Tibial artery (tissue), 4 donors: Measurements from ENCODE around the gene ATG2B.

Experiments used
- DNase-seq, 2 donors: peaks; one replicate each; pipeline ENCODE4 v3.0.0-alpha.2; 2019
- H3K27ac ChIP-seq, 2 donors: fragments of 200-600 bp; sonication (generic) in 1 of 2; 1 replicate in 1 of 2; 2 replicates in 1 of 2; pipeline ENCODE4 v1.5.1; 2018 to 2019; ENCODE audit warnings: mild to moderate bottlenecking in 1 of 2
- H3K27me3 ChIP-seq, 2 donors: fragments of 200-600 bp; sonication (generic) in 1 of 2; one replicate each; pipeline versions ENCODE4 v1.5.1 to v1.6.0; 2016 to 2019
- H3K36me3 ChIP-seq, 3 donors: fragments of 200-600 bp; sonication (generic) in 2 of 3; one replicate each; pipeline ENCODE4 v1.5.1; 2016 to 2019; ENCODE audit warnings: mild to moderate bottlenecking in 2 of 3
- H3K4me1 ChIP-seq, 4 donors: fragments of 200-600 bp; sonication (generic) in 2 of 4; 1 replicate in 3 of 4; 2 replicates in 1 of 4; pipeline ENCODE4 v1.5.1; 2016 to 2019
- H3K4me3 ChIP-seq, 2 donors: fragments of 200-600 bp; sonication (generic) in 1 of 2; 1 replicate in 1 of 2; 2 replicates in 1 of 2; pipeline ENCODE4 v1.5.1; 2018 to 2019; ENCODE audit warnings: mild to moderate bottlenecking in 2 of 2
- H3K9me3 ChIP-seq, 3 donors: fragments of 200-600 bp; sonication (generic) in 1 of 3; one replicate each; pipeline ENCODE4 v1.5.1; 2016 to 2019
- CTCF ChIP-seq, 2 experiments: fragments of 200-600 bp in 1 of 2; fragments of 450-650 bp in 1 of 2; IDR thresholded peaks; one replicate each; pipeline ENCODE4 v1.5.1; 2017 to 2019; ENCODE audit warnings: antibody characterized with exemption in 2 of 2, mild to moderate bottlenecking in 1 of 2, moderate library complexity in 1 of 2
- intact Hi-C: fragments of 100-400 bp; cut with DNase I; formaldehyde crosslinking; loops from one replicate; pipeline ENCODE4 v1.15.0; 2023; ENCODE audit warnings: low total_unique reads

Gene ATG2B

GRCh38 chr14:96362071-96362964 lies 823 bp downstream of the ATG2B start:
- Histone ChIP-seq H3K9me3 (no peaks in the 10 kb centered on the region), H3K27ac (peak overlapping the region; percentile 92), H3K4me3 (peak overlapping the region; percentile 94 to 95), H3K36me3 (no peaks in the 10 kb centered on the region), H3K27me3 (no peaks in the 10 kb centered on the region), H3K4me1 (peaks cover 0 to 45% (median 19%) of the 10 kb centered on the region in 4 donors)
- no peak for TF ChIP-seq CTCF (IDR thresholded peaks at IDR 0.05)
- DNase-seq = peak; percentile 28 to 72
- intact Hi-C loops = loop anchor here (2.0 kb wide), 1 partner anchor 140 kb away; the partner anchor contains the start of gene PAPOLA

- no peak for DNase-seq
- H3K36me3 ChIP-seq = no peaks in the 10 kb centered on the region
- no peak for TF ChIP-seq CTCF (IDR thresholded peaks at IDR 0.05)
- peaks cover 0 to 42% (median 18%) of the 10 kb centered on the region in 4 donors for H3K4me1 ChIP-seq
- H3K4me3 ChIP-seq = no peak overlapping the region
- no peak overlapping the region for H3K27ac ChIP-seq
- H3K9me3 ChIP-seq = no peaks in the 10 kb centered on the region
- H3K27me3 ChIP-seq = no peaks in the 10 kb centered on the region
- intact Hi-C loops = no loop called here
Observed at GRCh38 chr14:96359959-96360358, 3.2 kb downstream of the ATG2B start.

GRCh38 chr14:96357216-96357615 lies 5.9 kb downstream of the ATG2B start:
- Histone ChIP-seq H3K27ac (no peak overlapping the region), H3K36me3 (no peaks in the 10 kb centered on the region), H3K4me3 (no peak overlapping the region), H3K4me1 (peaks cover 0 to 35% (median 11%) of the 10 kb centered on the region in 4 donors), H3K27me3 (no peaks in the 10 kb centered on the region), H3K9me3 (no peaks in the 10 kb centered on the region)
- intact Hi-C loops = no loop called here
- no peak for TF ChIP-seq CTCF (IDR thresholded peaks at IDR 0.05)
- DNase-seq = no peak

GRCh38 chr14:96354246-96354645 lies 8.9 kb downstream of the ATG2B start:
- Histone ChIP-seq H3K4me3 (no peak overlapping the region), H3K27ac (no peak overlapping the region), H3K36me3 (no peaks in the 10 kb centered on the region), H3K9me3 (no peaks in the 10 kb centered on the region), H3K27me3 (no peaks in the 10 kb centered on the region), H3K4me1 (peaks cover 0 to 7% (median 0%) of the 10 kb centered on the region in 4 donors)
- TF ChIP-seq CTCF (IDR thresholded peaks at IDR 0.05) = no peak
- intact Hi-C loops = no loop called here
- no peak for DNase-seq

GRCh38 chr14:96352708-96353107 lies 10.4 kb downstream of the ATG2B start:
- Histone ChIP-seq H3K4me1 (peaks cover 0 to 4% (median 0%) of the 10 kb centered on the region in 4 donors), H3K9me3 (no peaks in the 10 kb centered on the region), H3K27ac (no peak overlapping the region), H3K36me3 (no peaks in the 10 kb centered on the region), H3K27me3 (no peaks in the 10 kb centered on the region), H3K4me3 (no peak overlapping the region)
- intact Hi-C loops = no loop called here
- no peak for TF ChIP-seq CTCF (IDR thresholded peaks at IDR 0.05)
- DNase-seq = no peak
